Measurements from ENCODE around the gene S1PR3.

S1PR3 gene

GRCh38 chr9:88969646-88970373 lies 21.5 kb upstream of the S1PR3 start:
- no peak for DNase-seq (ENCODE audit: low read depth in 2 of 2)

- no peak for DNase-seq (ENCODE audit: low read depth in 2 of 2)
Observed at GRCh38 chr9:88971131-88971960, 19.9 kb upstream of the S1PR3 start.

DNA sequence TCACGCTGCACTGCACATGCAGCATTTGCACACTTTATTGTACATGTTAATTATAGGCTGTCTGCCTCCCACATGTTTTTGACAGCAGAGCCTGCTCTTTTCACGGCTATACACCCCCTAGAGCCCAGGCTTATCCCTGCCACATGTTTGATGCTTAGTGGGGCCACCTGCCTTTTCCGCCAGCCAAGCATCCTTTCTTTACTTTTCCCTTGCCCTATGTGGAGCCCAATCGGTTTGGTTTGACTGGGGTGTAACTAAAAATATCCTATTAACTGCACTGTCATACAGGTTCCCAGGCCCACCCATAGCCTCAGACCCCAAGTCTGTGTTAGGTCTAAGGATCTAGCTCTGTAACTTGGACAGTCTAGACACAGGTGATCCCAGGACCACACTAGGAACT lies 18.9 kb upstream of the S1PR3 start:
- no peak for DNase-seq (ENCODE audit: low read depth in 2 of 2)

DNA sequence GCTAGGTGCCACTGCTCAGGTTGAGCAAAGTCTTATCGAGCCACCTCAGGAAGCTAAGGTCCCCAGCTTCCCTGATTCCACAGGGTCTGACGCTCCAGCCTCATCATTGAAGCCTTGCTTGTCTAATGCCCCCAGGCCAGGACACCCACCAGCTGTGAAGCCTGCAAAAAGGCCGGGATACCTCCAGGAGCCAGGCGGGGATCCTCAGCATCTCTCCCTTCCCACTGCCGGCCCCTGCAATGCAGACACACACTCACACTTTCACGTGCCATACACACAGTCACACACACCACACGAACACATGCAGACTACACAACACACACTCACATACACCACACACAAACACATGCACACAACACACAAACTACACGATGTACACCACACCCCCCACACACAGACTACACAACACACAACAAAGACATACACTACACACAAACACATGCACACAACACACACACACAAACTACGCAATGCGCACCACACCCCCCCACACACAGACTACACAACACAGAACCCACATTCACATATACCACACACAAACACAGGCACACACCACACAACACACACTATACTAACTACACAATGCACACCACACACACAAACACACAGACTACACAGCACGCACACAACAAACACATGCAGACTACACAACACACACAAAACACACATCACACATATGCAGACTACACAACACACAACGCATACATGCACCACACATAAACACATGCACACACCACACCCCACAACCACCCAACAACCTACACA lies 17.8 kb upstream of the S1PR3 start:
- DNase-seq (ENCODE audit: low read depth in 2 of 2): no peak

- no peak for DNase-seq (ENCODE audit: low read depth in 2 of 2)
Observed at GRCh38 chr9:88974641-88975040, 16.6 kb upstream of the S1PR3 start.

GRCh38 chr9:88975966-88976889 lies 15.0 kb upstream of the S1PR3 start:
- DNase-seq (ENCODE audit: low read depth in 2 of 2): no peak

DNA sequence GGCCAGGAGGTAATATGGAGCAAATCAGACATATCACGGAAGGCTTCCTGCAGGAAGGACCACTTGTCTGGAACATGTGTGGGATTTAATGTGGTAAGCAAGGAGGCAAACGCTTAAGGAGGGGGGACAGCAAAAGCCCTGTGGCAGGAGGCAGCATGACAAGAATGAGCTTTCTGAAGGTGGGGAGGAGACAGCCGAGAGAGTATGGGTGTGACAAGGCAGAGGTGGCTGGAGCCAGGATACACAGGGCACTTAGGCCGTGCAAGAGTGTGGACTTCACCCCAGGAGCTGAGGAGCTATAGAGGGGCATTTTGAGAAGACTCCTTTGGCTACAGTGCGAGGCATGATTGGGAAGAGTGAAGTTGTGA lies 14.4 kb upstream of the S1PR3 start:
- DNase-seq (ENCODE audit: low read depth in 2 of 2): no peak

GRCh38 chr9:88978034-88978433 lies 13.2 kb upstream of the S1PR3 start:
- no peak for DNase-seq (ENCODE audit: low read depth in 2 of 2)

DNA sequence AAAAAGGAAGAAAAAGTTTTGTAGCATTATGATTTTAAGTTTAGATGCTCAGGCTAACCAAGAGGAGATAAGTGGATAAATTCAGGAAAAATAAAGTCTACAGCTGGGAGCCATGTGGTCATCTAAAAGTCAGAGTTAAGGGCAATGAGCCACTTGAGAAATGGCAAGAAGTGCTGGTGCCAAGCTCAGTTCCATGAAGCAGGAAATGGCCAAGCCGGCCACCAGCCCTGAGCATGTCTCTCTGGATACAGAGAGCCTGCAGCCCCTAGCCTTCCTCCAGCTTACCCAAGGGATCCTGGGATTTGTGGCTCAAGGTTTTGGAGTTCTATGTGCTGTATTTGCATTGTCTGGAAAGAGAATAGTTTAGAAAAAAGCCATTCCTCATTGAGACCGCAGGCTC lies 12.2 kb upstream of the S1PR3 start:
- no peak for DNase-seq (ENCODE audit: low read depth in 2 of 2)

DNA sequence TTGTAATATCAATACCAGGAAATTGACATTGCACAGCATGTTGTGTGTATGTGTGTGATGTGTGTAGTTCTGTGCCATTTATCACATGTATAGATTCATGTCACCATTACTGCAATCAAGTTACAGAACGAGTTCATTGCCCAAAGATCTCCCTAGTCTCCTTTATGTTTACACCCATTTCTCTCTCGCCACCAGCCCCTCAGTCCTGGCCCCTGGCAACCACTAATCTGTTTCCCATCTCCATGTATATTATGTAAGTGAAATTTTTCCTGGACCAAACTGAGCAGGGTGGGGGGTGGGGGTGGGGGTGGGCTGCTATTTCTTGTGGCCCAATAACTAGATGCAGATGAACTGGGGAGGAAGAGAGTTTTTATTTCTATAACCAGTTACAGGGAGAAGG lies 11.5 kb upstream of the S1PR3 start:
- DNase-seq (ENCODE audit: low read depth in 2 of 2): no peak

- no peak for DNase-seq (ENCODE audit: low read depth in 2 of 2)
Observed at GRCh38 chr9:88980740-88981203, 10.5 kb upstream of the S1PR3 start.

DNA sequence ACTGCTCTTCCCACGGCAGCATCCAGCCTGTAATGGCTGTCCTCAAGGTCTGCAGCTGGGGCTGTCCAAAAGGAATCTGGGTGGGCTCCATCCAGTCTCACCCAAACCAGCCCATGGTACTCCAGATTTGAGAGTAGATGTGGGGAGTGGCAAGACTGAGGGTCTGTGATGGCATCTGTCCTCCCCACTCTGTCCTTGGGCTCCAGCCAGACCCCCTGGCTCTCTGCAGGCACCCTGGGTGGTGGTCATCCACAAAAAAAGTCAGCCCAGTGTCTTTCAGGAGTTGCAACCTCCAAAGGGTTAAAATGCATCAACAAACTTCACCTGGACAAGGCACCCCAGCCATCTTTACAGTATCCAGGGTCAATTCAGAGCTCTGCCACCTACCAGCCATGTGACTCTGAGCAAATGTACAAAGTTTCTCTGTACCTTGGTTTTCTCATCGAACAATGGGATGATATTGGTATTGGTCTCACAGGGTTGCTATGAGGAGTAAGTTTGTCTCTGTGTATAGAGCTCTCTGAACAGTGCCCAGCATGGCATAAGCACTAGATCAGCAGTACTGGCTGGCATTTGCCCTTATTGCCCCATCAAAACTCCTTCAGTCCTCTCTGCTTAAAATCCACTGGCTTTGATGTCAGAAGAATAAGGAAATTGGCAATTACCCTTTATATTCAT lies 7.3 kb upstream of the S1PR3 start:
- no peak for DNase-seq (ENCODE audit: low read depth in 2 of 2)

- no peak for DNase-seq (ENCODE audit: low read depth in 2 of 2)
Observed at GRCh38 chr9:88984543-88984883, 6.8 kb upstream of the S1PR3 start.

DNA sequence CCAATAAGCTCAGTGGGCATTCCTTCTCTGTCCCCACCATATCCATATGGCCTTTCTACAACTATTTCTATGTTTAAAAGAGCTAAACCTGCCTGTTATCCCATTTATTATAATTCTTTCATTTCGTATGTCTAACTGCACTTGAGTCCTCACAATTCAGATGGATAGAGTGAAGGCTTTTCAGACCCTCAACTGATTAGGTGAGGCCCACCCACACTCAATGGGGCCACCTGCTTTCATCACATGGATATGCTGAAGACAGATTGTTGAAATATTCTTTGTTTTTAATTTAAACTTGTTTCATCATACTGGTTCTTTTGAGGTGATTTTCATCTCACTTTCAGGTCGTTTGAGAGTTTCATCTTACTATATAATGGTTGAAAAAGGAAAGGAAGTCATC lies 5.7 kb upstream of the S1PR3 start:
- no peak for DNase-seq (ENCODE audit: low read depth in 2 of 2)

GRCh38 chr9:88986776-88987175 lies 4.5 kb upstream of the S1PR3 start:
- DNase-seq (ENCODE audit: low read depth in 2 of 2): no peak

DNA sequence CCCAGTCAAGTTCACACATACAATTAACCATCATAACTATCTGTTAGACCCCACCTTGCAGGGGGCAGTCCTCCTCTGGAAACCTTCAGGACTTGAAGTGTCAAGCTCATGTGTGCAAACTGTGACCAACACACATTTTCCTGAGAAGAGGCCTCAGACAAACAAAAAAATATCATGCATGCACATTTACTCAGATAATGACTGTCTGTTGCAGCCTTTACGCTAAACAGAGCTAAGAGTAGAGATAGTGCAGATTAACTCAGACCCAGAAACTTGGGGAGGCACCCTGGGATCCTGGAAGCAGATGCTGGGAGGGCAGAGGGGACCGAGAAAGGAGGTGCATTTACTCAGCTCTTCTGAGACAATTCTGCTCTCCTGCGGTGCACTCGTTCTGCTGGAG lies 3.6 kb upstream of the S1PR3 start:
- no peak for DNase-seq (ENCODE audit: low read depth in 2 of 2)

DNA sequence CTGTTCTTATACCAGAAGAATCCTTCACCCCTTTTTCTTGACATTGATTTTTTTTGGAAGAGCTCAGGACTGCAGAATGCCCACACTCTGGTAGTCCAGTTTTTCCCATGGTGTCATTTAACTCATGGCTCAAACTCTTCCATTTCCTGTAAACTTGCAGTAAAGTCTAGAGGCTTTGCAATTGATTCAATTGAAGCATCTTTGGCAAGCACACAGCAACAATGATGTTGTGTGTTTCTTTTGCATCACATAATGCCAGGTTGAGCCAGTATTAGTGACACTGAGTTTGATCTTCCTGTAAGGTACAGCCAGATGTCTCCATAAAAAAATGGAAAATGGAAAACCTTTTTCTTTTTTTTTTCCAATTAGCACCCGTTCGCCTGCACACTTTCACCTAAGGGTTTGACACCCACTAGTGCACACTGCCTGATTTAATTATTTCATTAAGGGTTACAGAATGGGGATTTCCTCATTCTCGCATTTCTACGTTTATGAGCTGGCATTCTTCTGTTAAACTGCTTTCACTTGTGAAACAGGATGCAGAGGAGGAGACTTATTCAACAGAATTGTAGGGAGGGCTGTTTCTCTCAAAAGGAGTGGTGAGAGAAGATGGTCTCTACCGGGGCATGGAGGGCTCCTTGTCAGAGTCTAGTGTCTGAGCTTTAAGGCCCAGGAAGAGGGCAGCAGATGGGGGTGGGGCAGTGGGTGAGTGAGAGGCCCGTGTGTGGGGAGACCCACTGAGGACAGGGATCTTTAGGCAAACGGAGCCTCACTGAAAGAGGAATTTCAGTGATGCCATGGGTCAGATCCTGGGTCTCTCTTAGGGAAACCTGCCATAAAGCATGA lies 2.2 kb upstream of the S1PR3 start:
- DNase-seq (ENCODE audit: low read depth in 2 of 2): no peak

GRCh38 chr9:88990041-88990728 lies 1.1 kb upstream of the S1PR3 start:
- DNase-seq (ENCODE audit: low read depth in 2 of 2): no peak

DNA sequence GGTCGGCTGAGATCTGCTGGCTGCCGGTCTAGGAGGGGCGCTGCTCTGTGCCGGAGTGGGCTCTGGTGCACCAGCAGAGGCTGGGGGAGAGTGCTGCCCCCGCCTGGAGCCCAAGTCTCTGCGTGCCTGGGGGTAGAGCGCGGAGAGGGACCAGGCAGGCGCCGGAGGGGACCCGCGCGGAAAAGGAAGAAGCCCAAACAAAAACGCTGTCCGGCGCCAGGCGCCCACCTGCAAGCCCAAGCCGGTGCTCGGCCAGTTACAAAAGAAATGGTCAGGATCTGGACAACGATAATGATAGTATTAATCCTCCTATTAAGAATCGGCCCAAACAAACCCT lies 571 bp upstream of the S1PR3 start:
- no peak for DNase-seq (ENCODE audit: low read depth in 2 of 2)

GRCh38 chr9:88992556-88992955 lies 1.3 kb downstream of the S1PR3 start:
- DNase-seq (ENCODE audit: low read depth in 2 of 2): no peak
